Epithelial cell of proximal tubule (primary cell): ENCODE measurements around the gene RANBP3L. TPM values are rescaled to one million over a fixed set of nuclear protein-coding genes. Genes with fewer than 3 reads are reported as not detected.

Experiments used
- DNase-seq: peaks from one replicate; pipeline ENCODE4 v3.0.0-alpha.2; 2011; ENCODE audit warnings: low read depth
- H3K4me3 ChIP-seq: 2 replicates; pipeline ENCODE4 v1.5.1; 2011; ENCODE audit warnings: low read depth, mild to moderate bottlenecking, low read length
- CTCF ChIP-seq: conservative IDR thresholded peaks from 2 replicates; pipeline ENCODE4 v1.5.1; 2012; ENCODE audit warnings: low read depth, mild to moderate bottlenecking, low read length
- total RNA-seq: library from RNA; depleted of rRNA; stranded (reverse); fragments of >200 nt; gene quantifications from 2 replicates; pipeline ENCODE4 v1.2.3, GENCODE V29; 2015

Gene RANBP3L
- total RNA-seq, 1 donor from 2014 or later: not detected

GRCh38 chr5:36217567-36217966 lies 84.1 kb downstream of the RANBP3L start:
- no peak overlapping the region for H3K4me3 ChIP-seq
- DNase-seq: no peak
- TF ChIP-seq CTCF: no peak

- TF ChIP-seq CTCF: no peak
Observed at GRCh38 chr5:36215910-36216309, 85.8 kb downstream of the RANBP3L start.

GRCh38 chr5:36214436-36214835 lies 87.3 kb downstream of the RANBP3L start:
- DNase-seq: no peak
- no peak overlapping the region for H3K4me3 ChIP-seq
- TF ChIP-seq CTCF: peak; percentile 16

More at GRCh38 chr5:36215910-36216309, 85.8 kb downstream of the RANBP3L start:
- no peak for DNase-seq
- H3K4me3 ChIP-seq: no peak overlapping the region

GRCh38 chr5:36209664-36210063 lies 92.0 kb downstream of the RANBP3L start:
- no peak for TF ChIP-seq CTCF
- no peak overlapping the region for H3K4me3 ChIP-seq
- DNase-seq: no peak

GRCh38 chr5:36208786-36209185 lies 92.9 kb downstream of the RANBP3L start:
- no peak for DNase-seq
- no peak overlapping the region for H3K4me3 ChIP-seq
- no peak for TF ChIP-seq CTCF

GRCh38 chr5:36206913-36207312 lies 94.8 kb downstream of the RANBP3L start:
- TF ChIP-seq CTCF: no peak
- H3K4me3 ChIP-seq: no peak overlapping the region
- no peak for DNase-seq

- DNase-seq: no peak
- H3K4me3 ChIP-seq: no peak overlapping the region
- no peak for TF ChIP-seq CTCF
Observed at GRCh38 chr5:36205329-36205728, 96.4 kb downstream of the RANBP3L start.
